DND-41 (cell line): ENCODE results near the gene ZNF141.
"Not testable (repeated sequence)": the region's sequence is repeated elsewhere in the genome, so short reads cannot be mapped to it uniquely, and the experiment has no call there.

Experiments
- ATAC-seq: fragments of 200-7000 bp; cut with Tn5 transposase; 3 replicates; pipeline ENCODE4 v1.9.1; 2021; ENCODE audit warnings: low read depth; ENCODE audit not compliant: insufficient read depth
- DNase-seq: peaks from one replicate; pipeline ENCODE4 v3.0.0-alpha.2; 2020
- H2AFZ ChIP-seq: 2 replicates; pipeline ENCODE4 v1.6.0; 2012; ENCODE audit warnings: low read depth, low read length
- H3K27ac ChIP-seq: 2 replicates; pipeline ENCODE4 v1.5.1; 2012; ENCODE audit warnings: low read length, inconsistent platforms
- H3K27me3 ChIP-seq: fragments of 200-600 bp; sonication (generic); 2 replicates; pipeline ENCODE4 v1.6.0; 2012; ENCODE audit warnings: low read length, mild to moderate bottlenecking, inconsistent platforms; ENCODE audit not compliant: insufficient read depth, poor library complexity
- H3K36me3 ChIP-seq: 2 replicates; pipeline ENCODE4 v1.5.1; 2012; ENCODE audit warnings: low read length, inconsistent platforms; ENCODE audit not compliant: insufficient read depth
- H3K4me1 ChIP-seq: 2 replicates; pipeline ENCODE4 v1.5.1; 2012; ENCODE audit warnings: mild to moderate bottlenecking, low read length; ENCODE audit not compliant: insufficient read depth
- H3K4me2 ChIP-seq: 2 replicates; pipeline ENCODE4 v1.6.0; 2012; ENCODE audit warnings: mild to moderate bottlenecking, moderate library complexity, low read length, inconsistent platforms; ENCODE audit not compliant: insufficient read depth
- H3K4me3 ChIP-seq, 2 experiments: fragments of 200-600 bp in 1 of 2; shearing (Covaris generic) in 1 of 2; 2 replicates each; pipeline ENCODE4 v1.5.1; 2012 to 2016; ENCODE audit warnings: inconsistent platforms in 2 of 2, low read length in 2 of 2, mild to moderate bottlenecking in 2 of 2, low read depth in 1 of 2, moderate library complexity in 1 of 2
- H3K79me2 ChIP-seq: 2 replicates; pipeline ENCODE4 v1.6.0; 2012; ENCODE audit warnings: low read length, inconsistent platforms; ENCODE audit not compliant: insufficient read depth
- H3K9ac ChIP-seq: 2 replicates; pipeline ENCODE4 v1.6.0; 2012; ENCODE audit warnings: low read depth, mild to moderate bottlenecking, inconsistent platforms, low read length, moderate library complexity
- H3K9me3 ChIP-seq: 2 replicates; pipeline ENCODE4 v1.5.1; 2012; ENCODE audit warnings: low read length, moderate library complexity, mild to moderate bottlenecking, inconsistent platforms; ENCODE audit not compliant: insufficient read depth, severe bottlenecking
- H4K20me1 ChIP-seq: 2 replicates; pipeline ENCODE4 v1.6.0; 2012; ENCODE audit warnings: low read length; ENCODE audit not compliant: insufficient read depth
- EZH2 ChIP-seq: IDR thresholded peaks from 3 replicates; pipeline ENCODE4 v1.6.1; 2012; ENCODE audit warnings: borderline replicate concordance, low read depth, mild to moderate bottlenecking, moderate library complexity, low read length, inconsistent platforms; ENCODE audit not compliant: severe bottlenecking
- TF ChIP-seq, protein P1 (sequence below): IDR thresholded peaks from 2 replicates; pipeline ENCODE4 v1.5.1; 2012; ENCODE audit warnings: borderline replicate concordance, low read length, moderate library complexity, mild to moderate bottlenecking; ENCODE audit not compliant: poor library complexity, severe bottlenecking; ENCODE audit errors: extremely low read depth

ZNF141 gene

GRCh38 chr4:302381-302780, 35.2 kb upstream of the ZNF141 start:
- ATAC-seq = no peak
- H3K27me3 ChIP-seq = no peaks in the 10 kb centered on the region
- H3K4me2 ChIP-seq = no peak overlapping the region
- H3K4me1 ChIP-seq = peaks cover 20% of the 10 kb centered on the region
- no peak for DNase-seq
- H3K4me3 ChIP-seq = no peak overlapping the region
- no peak overlapping the region for H3K9ac ChIP-seq
- H4K20me1 ChIP-seq = no peaks in the 10 kb centered on the region
- TF ChIP-seq, protein P1, sequence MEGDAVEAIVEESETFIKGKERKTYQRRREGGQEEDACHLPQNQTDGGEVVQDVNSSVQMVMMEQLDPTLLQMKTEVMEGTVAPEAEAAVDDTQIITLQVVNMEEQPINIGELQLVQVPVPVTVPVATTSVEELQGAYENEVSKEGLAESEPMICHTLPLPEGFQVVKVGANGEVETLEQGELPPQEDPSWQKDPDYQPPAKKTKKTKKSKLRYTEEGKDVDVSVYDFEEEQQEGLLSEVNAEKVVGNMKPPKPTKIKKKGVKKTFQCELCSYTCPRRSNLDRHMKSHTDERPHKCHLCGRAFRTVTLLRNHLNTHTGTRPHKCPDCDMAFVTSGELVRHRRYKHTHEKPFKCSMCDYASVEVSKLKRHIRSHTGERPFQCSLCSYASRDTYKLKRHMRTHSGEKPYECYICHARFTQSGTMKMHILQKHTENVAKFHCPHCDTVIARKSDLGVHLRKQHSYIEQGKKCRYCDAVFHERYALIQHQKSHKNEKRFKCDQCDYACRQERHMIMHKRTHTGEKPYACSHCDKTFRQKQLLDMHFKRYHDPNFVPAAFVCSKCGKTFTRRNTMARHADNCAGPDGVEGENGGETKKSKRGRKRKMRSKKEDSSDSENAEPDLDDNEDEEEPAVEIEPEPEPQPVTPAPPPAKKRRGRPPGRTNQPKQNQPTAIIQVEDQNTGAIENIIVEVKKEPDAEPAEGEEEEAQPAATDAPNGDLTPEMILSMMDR = no peak
- no peak for TF ChIP-seq EZH2
- H3K9me3 ChIP-seq = peaks cover 39% of the 10 kb centered on the region
- no peaks in the 10 kb centered on the region for H3K79me2 ChIP-seq
- H3K36me3 ChIP-seq = no peaks in the 10 kb centered on the region
- no peak overlapping the region for H3K27ac ChIP-seq
- H2AFZ ChIP-seq = no peak overlapping the region

- H3K4me3 ChIP-seq, H3K79me2 ChIP-seq: not testable (repeated sequence)
These were observed 33.1 kb upstream of the ZNF141 start for GRCh38 chr4:304516-304915.

DNA sequence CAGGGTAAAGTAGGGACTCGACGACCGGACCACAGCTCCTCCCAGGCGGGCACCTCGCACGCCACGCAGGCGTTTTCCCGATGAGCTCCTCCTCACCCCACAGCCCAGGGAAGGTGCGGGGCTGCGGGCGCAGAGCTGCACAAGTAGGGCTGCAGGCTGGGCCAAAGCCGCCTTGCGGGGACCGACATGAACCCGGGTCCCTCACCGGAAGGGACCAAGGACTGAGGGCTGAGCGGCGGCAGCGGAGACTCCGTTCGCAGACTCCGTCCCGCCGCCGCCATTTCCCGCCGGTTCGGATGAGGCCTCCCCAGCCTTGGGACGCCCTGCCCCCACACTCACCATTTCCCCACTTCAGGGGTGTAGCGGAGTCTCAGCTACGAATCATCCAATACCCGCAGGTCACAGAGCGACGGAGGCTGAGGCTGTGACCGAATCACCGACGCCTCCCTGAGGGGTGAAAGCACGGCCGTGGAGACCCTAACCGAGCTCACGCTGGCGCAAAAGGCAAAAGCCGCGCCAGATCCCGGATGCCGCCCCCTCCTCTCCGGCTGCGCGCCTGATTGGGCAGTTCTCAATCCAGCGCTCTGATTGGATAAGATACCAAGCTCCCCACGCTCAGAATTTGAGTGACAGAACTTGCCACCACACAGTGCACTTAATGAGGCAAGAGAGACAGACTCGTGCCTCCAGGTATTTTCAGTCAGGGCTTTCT, 32.5 kb upstream of the ZNF141 start, which contains the start of gene ZNF732:
Gene ZNF732 (minus strand): TSS at position 506 of the 712 bp plus-strand sequence. CDS start 164 bp downstream, at position 342.
- ATAC-seq = no peak
- Histone ChIP-seq H3K9me3 (peaks cover 34% of the 10 kb centered on the region), H3K36me3 (no peaks in the 10 kb centered on the region), H3K4me3 (peak within 1 kb of the TSS in 1 of 2 experiments; percentile 32; a peak in 2 of 4 replicates), H3K27me3 (no peaks in the 10 kb centered on the region), H2AFZ (peak within 1 kb of the TSS; percentile 21), H3K4me1 (peaks cover 23% of the 10 kb centered on the region), H3K27ac (peak within 1 kb of the TSS; percentile 74), H3K9ac (peak within 1 kb of the TSS; percentile 20; the same call in 1 of the 2 replicates), H4K20me1 (no peaks in the 10 kb centered on the region), H3K4me2 (peak within 1 kb of the TSS; percentile 28; the same call in 1 of the 2 replicates), H3K79me2 (no peaks in the 10 kb centered on the region)
- TF ChIP-seq, protein P1 = no peak
- DNase-seq = no peak

More at GRCh38 chr4:304516-304915, 33.1 kb upstream of the ZNF141 start:
- H3K36me3 ChIP-seq, H3K4me2 ChIP-seq, H4K20me1 ChIP-seq, DNase-seq, H3K27me3 ChIP-seq, H3K27ac ChIP-seq, ATAC-seq, H2AFZ ChIP-seq, H3K9ac ChIP-seq: not testable (repeated sequence)
- Histone ChIP-seq H3K9me3 (peaks cover 37% of the 10 kb centered on the region), H3K4me1 (peaks cover 23% of the 10 kb centered on the region)

- peak overlapping the region; percentile 21 for H2AFZ ChIP-seq
- TF ChIP-seq, protein P1 = no peak
- TF ChIP-seq EZH2 = no peak
- peaks cover 44% of the 10 kb centered on the region for H3K9me3 ChIP-seq
- H3K9ac ChIP-seq = no peak overlapping the region
- H3K4me1 ChIP-seq = peaks cover 27% of the 10 kb centered on the region
- H3K79me2 ChIP-seq = no peaks in the 10 kb centered on the region
- no peaks in the 10 kb centered on the region for H3K27me3 ChIP-seq
- DNase-seq (peak; percentile 64), ATAC-seq (peak; percentile 87)
- H3K36me3 ChIP-seq = no peaks in the 10 kb centered on the region
- H3K4me3 ChIP-seq = peak overlapping the region in 1 of 2 experiments; percentile 24; a peak in 1 of 4 replicates
- H4K20me1 ChIP-seq = no peaks in the 10 kb centered on the region
- H3K27ac ChIP-seq = peak overlapping the region; percentile 74
- H3K4me2 ChIP-seq = peak overlapping the region; percentile 28; the same call in 1 of the 2 replicates
These were observed 31.1 kb upstream of the ZNF141 start for GRCh38 chr4:306551-306961.
